HG03457 (cell line): ENCODE measurements around the gene PXDN.
"Not testable (repeated sequence)": the region's sequence is repeated elsewhere in the genome, so short reads cannot be mapped to it uniquely, and the experiment has no call there.

ENCODE experiments used
- ATAC-seq: cut with Tn5 transposase; IDR thresholded peaks from one replicate; pipeline ENCODE4 v1.9.1; 2021; ENCODE audit warnings: moderate number of reproducible peaks; ENCODE audit not compliant: unreplicated experiment

PXDN gene

GRCh38 chr2:1708476-1709334 is 35.6 kb downstream of the PXDN start:
- no peak for ATAC-seq

DNA sequence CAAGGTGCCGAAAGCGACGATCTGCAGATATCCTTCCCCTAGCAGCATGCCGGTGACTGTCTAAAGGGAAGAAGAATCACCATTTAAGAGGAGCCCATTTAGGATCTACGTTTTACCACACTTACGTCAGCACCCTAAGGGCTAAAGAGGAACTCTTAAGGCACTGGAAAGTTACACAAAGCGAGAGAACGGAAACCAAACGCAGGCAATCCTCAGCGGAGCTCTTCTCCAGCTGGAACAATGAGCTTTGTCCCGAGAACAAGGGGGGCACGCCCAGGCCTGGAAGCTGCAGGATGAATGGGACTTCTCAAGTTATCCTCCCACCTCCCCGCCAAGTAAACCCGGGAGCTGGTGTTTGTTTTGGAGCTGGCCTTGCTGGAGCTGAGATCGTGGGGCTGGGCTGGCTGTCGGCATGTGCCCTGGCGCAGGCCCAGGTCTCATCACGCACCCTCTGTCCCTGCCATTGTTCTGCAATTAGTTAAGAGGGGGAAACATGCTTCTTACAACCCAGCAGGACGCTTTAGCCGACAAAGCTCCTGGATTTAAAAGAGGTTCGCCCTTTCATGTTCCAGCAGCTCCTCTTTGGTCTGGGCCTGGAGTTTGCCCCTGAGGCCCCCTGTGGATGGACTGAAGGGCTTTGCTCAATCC is 36.4 kb downstream of the PXDN start:
- ATAC-seq = no peak

DNA sequence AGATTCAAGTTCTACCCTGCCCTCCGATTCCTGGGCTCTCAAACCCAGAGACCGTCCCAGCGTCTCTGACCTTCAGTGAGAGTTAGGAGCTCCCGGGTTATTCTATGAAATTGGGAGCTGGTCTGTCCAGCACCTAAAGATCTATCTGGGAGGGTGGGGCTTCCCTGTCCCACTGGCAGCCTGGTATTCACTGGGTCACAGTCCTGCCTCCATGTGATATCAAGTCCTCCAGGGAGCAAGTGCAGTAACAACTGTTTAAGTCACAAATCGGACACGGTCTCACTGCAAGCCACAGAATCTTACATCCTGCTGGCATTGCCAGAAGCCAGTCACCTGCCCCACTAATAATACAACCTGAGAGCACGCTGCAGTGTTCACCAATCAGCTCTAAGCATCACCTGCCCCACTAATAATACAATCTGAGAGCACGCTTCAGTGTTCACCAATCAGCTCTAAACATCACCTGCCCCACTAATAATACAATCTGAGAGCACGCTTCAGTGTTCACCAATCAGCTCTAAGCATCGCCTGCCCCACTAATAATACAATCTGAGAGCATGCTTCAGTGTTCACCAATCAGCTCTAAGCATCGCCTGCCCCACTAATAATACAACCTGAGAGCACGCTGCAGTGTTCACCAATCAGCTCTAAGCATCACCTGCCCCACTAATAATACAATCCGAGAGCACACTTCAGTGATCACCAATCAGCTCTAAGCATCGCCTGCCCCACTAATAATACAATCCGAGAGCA is 38.0 kb downstream of the PXDN start:
- ATAC-seq = not testable (repeated sequence)

DNA sequence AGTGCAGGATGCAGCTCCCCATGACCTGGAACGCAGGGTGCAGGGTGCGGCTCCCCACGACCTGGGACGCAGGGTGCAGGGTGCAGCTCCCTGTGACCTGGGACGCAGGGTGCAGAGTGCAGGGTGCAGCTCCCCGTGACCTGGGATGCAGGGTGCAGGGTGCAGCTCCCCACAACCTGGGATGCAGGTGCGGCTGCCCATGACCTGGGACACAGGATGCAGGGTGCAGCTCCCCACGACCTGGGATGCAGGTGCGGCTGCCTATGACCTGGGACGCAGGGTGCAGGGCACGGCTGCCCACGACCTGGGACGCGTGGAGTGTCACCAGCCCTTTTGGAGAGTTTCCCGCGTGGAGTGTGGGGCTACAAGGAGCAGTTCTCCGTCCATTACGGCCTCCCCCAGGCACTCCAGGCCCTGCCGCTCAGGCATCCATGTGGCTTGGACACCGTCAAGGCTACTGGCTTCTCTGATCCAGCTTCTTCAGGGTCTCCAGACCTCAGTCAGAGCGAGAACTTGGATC is 38.7 kb downstream of the PXDN start:
- ATAC-seq = no peak

GRCh38 chr2:1704631-1705556 is 39.4 kb downstream of the PXDN start:
- ATAC-seq = no peak

DNA sequence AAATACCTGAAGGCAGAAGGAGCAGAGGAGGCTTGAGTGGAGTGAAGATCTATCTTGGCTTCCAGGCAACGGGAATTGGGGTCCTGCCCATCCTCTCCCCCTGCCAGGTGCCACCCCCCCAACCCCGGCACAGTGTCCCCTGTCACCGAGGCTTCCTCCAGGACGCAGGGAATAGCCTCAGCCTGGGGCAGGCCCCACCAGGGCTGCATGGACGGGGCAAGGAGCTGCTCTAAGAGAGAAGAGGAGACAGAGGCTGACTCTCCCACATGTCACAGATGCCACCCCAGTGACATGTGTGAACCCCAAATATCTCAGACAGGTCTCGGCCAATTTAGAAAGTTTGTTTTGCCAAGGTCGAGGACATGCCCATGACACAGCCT is 42.1 kb downstream of the PXDN start:
- no peak for ATAC-seq

- no peak for ATAC-seq
Observed at GRCh38 chr2:1701556-1702185, 42.6 kb downstream of the PXDN start.

DNA sequence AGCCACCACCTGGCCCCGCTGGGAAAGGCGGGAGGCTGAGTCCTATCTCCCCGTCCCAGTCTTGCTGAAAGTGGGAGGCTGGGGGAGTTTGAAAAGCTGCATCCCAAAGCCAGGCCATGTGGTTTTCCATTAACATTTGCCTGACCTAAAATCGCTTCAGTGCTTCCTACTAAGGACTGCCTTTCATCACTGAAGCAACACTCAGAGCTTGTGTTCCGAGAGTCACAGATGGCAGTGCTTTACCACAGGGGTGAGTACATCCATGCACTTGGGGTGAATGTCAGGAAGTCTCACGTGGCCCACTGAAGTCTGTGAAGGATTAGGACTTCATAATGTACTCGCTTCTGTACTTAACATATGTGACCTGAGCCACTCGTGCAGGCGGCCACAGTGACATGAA is 43.3 kb downstream of the PXDN start:
- no peak for ATAC-seq

DNA sequence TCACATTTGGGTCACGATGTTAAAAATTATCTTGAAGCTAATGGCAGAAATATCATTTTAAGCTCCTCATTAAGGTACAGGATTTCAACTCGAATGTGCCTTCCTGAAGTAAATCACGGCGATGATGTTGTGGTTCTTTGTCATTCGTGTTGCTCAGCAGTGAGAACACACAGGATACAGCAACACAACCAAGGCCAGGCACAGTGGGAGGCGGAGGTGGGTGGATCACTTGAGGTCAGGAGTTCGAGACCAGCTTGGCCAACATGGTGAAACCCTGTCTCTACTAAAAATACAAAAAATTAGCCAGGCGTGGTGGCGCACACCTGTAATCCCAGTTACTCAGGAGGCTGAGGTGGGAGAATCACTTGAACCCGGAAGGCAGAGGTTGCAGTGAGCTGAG is 43.9 kb downstream of the PXDN start:
- not testable (repeated sequence) for ATAC-seq

DNA sequence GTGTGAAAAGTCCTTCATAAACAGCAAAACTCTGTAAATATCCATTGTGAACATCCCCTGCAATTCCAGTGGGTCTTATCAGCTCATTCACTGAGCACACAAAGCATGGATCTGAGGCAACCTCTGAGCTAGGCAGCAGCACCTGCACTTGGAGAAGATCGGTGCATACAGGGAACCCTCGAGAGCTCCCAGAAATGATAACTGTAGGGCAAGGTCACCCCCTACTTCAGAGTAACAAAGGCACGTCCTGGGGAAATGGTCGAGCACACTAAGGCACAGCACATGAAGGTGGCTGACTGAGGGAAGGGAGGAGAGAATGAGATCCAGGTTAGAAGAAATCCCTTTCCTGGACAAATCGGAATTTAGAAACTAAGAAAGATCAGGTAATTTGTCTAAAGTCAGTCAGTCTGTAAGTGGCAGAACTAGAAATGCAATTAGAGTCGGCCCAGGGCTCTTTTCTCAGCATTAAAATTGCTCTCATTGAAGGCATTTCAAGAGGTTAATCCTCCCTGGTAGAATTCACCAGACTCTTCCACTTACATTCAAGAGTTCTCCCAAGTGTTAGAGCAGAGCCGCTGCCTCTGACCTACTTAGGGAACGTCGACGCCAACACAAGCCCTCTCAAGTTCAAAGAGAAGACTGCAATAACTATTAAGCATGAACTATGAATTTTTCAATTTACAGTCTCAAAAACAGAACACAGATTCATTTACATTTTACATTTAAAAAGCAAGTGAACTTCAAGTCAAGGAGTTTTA is 45.9 kb downstream of the PXDN start:
- ATAC-seq = no peak

- no peak for ATAC-seq
Observed at GRCh38 chr2:1697601-1698000, 46.7 kb downstream of the PXDN start.

DNA sequence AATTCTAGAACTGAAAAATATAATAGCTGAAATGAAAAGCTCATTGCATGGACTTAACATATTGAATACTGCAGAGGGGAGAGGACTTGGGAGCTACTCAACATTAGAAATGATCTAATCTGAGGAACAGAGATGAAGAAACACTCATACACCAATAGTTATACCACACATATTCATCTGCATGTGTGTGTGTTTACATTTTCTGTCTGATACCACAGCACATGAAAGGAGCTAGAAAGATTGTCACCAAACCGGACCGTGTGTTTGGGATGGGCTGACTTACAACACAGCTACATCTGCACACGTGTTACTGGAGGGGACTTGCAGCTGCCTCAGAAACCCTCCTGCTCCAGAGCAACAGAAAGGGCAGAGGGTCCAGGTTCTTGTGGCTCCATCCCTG is 47.8 kb downstream of the PXDN start:
- no peak for ATAC-seq

DNA sequence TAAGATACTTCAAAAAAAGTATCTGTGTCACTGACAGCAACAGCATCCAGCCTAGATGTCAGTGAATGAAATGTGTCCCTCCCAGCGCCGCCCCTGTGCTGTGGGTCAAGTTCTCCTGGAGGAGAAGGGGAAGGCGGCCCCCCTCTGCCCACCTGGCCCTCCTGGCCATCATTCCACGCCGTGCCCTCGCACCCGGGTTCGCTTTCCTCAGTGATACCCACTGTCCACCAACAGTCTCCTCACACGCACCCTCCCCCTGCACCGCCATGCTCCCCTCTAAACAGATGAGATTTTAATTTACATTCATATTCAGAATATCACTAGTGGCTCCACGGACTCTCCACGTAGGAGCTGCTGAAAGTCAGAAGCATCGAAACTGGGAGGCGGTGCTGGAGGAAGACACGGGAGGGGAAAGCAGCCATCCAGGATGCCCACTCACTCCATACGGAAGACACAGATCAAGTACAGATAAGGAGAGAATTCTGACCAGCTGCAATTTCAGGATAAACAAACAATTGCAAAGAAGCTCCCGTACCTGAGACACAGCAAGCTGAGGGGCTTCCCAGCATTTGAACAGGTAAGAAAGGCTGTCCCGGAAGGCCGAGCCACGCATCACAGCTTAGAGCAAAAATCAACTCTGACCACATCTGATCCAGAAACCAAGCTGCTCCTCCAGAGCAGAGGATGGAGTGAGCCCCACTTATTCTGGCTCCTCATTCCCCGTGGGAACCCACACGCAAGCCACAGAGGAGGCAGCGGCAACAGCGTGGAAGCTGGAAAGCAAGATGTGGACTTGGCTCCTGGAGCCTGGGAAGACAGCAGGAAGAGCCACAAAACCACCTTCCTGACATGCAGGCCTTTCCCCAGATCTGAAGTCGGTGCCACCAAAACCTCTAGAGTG is 49.7 kb downstream of the PXDN start:
- no peak for ATAC-seq

DNA sequence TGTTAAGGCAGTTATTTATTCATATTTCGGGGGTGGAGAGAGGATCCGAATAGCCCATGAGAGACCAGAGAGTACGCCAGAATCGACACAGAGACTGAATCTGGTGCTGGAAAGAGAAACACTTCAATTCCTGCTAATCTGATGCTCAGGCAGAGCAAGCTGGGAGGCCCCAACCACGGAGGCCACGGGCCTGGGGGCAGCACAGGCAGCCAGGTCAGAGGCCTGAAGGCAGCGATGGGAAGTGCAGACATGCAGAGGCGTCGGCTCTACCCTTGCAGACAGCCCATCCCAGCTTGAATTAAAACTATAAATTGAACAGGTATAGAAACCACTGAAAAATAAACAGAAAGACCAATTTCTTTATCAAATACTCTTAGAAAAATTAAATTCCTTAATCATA is 50.6 kb downstream of the PXDN start:
- no peak for ATAC-seq

- no peak for ATAC-seq
Observed at GRCh38 chr2:1692342-1692741, 52.0 kb downstream of the PXDN start.

DNA sequence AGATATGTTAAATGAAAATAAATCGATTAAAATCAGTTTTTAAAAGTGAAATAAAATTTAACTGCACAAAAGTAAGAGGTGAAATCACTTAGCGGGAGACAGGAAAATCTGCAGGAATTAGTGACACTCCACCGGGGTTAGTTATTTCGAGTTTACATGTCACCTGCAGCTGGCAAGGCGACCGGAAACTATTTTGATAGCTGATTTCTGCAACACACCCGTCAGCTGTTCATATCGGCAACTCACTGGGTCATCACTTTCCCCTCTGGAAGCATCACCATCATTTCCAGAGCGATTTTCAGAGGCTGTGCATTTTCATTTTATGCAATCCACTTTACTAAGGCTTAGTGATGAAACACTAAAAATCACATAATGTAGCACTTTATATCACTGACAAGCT is 52.9 kb downstream of the PXDN start:
- ATAC-seq = no peak

DNA sequence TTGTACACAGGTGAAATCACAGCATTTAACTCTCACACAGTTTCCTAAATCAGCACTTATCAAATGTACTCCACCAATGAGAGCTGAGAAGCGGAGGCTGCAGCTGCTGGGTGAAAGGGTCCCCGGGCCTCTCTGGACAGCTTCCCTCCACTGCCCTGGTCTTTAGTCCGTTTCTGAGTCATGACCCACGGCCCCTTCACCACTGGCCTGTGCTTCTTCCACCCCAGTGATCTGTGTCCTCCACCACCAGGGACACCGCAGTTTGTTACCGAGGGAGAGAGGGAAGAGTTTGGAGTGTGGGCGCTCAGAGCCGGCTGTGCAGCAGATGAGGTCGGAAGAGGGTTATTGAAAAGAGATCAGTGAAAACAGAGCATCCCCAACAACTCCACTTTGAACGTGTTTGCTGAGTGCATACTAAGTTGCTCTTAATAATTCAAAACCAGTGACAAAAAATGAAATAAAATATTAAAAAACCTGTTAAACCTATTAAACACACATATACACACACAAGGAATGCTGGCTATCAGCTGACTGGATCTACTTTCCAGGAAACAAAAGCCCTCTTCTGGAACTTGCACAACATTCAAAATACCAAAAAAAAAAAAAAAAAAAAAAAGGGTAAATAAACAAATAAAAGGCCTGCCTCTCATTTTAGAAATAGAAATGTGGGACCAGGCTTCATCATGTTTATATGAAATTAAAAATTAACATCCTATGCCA is 54.1 kb downstream of the PXDN start:
- ATAC-seq = no peak

DNA sequence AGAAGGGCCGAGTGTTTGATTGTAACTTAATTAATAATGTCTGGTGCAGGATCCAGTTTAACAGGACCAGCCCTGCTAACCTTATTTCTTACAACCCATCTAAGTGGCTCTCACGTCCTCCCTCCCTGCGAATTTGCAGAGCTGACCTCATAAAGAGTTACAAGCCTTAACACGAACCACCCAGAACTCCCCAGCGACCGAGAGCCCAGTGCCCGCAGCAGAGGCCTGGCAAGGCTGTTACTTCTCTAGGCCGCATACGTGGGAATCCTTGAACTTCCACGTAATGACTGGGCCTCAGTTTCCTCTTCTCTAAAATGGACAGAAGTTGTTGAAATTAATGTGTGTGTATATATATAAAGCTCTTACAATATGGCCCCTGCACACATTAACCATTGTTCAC is 55.5 kb downstream of the PXDN start:
- no peak for ATAC-seq
